ENCODE data around the gene LBX1.

DNA sequence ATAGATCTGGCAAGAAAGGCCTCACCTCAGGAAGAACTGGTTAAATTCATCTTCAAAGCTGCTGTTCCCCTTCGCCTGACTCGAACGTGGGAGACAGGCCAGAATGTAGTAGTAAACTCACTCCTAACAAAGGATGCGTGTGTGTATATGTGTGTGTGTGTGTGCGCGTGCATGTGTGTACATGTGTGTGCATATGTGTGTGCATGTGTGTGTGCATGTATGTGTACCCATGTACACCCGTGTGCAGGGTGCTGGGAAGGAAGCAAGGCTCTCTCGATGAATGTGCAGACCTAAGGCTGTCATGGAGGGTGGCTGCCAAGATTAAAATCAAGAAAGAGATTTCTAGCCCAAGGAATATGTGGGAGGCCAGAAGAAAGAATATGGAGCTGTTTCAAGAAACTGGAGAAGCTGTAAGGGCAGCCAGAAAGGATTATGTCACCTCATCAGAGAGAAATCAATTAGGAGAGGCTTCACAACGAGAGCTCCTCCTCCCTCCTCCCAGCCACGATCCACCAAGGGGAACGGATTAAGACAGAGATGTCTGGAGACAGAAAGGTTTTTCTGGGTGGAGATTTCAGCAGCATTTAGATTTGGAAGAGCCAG, 34.0 kb upstream of the LBX1 start:
- TF ChIP-seq, protein P1, sequence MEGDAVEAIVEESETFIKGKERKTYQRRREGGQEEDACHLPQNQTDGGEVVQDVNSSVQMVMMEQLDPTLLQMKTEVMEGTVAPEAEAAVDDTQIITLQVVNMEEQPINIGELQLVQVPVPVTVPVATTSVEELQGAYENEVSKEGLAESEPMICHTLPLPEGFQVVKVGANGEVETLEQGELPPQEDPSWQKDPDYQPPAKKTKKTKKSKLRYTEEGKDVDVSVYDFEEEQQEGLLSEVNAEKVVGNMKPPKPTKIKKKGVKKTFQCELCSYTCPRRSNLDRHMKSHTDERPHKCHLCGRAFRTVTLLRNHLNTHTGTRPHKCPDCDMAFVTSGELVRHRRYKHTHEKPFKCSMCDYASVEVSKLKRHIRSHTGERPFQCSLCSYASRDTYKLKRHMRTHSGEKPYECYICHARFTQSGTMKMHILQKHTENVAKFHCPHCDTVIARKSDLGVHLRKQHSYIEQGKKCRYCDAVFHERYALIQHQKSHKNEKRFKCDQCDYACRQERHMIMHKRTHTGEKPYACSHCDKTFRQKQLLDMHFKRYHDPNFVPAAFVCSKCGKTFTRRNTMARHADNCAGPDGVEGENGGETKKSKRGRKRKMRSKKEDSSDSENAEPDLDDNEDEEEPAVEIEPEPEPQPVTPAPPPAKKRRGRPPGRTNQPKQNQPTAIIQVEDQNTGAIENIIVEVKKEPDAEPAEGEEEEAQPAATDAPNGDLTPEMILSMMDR (IDR thresholded peaks at IDR 0.05 in 8 of 11, conservative IDR thresholded peaks at IDR 0.05 in 3 of 11), result no peak
- TF ChIP-seq POLR2A (IDR thresholded peaks at IDR 0.05) (no peak), POLR2AphosphoS5 (IDR thresholded peaks at IDR 0.05) (no peak)

All from spleen (tissue), 7 donors.